IMR-90 (cell line): ENCODE results near the gene TALDO1.

ENCODE experiments used
- BHLHE40 ChIP-seq: fragments of 150-350 bp; IDR thresholded peaks from 2 replicates; pipeline ENCODE4 v1.6.1; 2016; ENCODE audit warnings: mild to moderate bottlenecking, low read depth, low read length
- CEBPB ChIP-seq: IDR thresholded peaks from 2 replicates; pipeline ENCODE4 v1.6.1; 2012; ENCODE audit warnings: low read depth, low read length, improper control_type of control experiment
- CHD1 ChIP-seq: IDR thresholded peaks from 2 replicates; pipeline ENCODE4 v1.6.1; 2012; ENCODE audit warnings: low read depth, low read length, improper control_type of control experiment
- CTCF ChIP-seq: conservative IDR thresholded peaks from 2 replicates; pipeline ENCODE4 v1.5.1; 2012; ENCODE audit warnings: mild to moderate bottlenecking, low read depth, low read length, improper control_type of control experiment
- FOS ChIP-seq: fragments of 150-350 bp; IDR thresholded peaks from 2 replicates; pipeline ENCODE4 v1.6.1; 2016; ENCODE audit warnings: low read depth, low read length
- MAZ ChIP-seq: IDR thresholded peaks from 2 replicates; pipeline ENCODE4 v1.6.1; 2012; ENCODE audit warnings: low read depth, mild to moderate bottlenecking, low read length, improper control_type of control experiment, moderate library complexity, borderline replicate concordance
- MXI1 ChIP-seq: IDR thresholded peaks from 2 replicates; pipeline ENCODE4 v1.6.1; 2012; ENCODE audit warnings: low read depth, mild to moderate bottlenecking, low read length, moderate library complexity, borderline replicate concordance
- POLR2A ChIP-seq: IDR thresholded peaks from 2 replicates; pipeline ENCODE4 v1.6.1; 2012; ENCODE audit warnings: mild to moderate bottlenecking, low read depth, low read length
- RAD21 ChIP-seq: IDR thresholded peaks from 2 replicates; pipeline ENCODE4 v1.6.1; 2012; ENCODE audit warnings: low read length, improper control_type of control experiment
- RCOR1 ChIP-seq: IDR thresholded peaks from 2 replicates; pipeline ENCODE4 v1.6.1; 2012; ENCODE audit warnings: mild to moderate bottlenecking, low read length, improper control_type of control experiment; ENCODE audit not compliant: insufficient replicate concordance
- RFX5 ChIP-seq: IDR thresholded peaks from 2 replicates; pipeline ENCODE4 v1.8.0; 2012; ENCODE audit warnings: low read depth, mild to moderate bottlenecking, low read length, moderate library complexity
- SMC3 ChIP-seq: fragments of 150-350 bp; IDR thresholded peaks from 2 replicates; pipeline ENCODE4 v1.6.1; 2016; ENCODE audit warnings: low read depth, mild to moderate bottlenecking, antibody characterized with exemption, low read length, moderate library complexity
- USF2 ChIP-seq: fragments of 150-350 bp; IDR thresholded peaks from 2 replicates; pipeline ENCODE4 v1.6.1; 2017; ENCODE audit warnings: mild to moderate bottlenecking, antibody characterized with exemption, low read length, low read depth

- no peak for TF ChIP-seq CTCF
- no peak for TF ChIP-seq CHD1
- TF ChIP-seq CEBPB: no peak
- no peak for TF ChIP-seq USF2
- TF ChIP-seq SMC3: no peak
- no peak for TF ChIP-seq POLR2A
- TF ChIP-seq RCOR1: no peak
- no peak for TF ChIP-seq FOS
- TF ChIP-seq RAD21: no peak
- TF ChIP-seq MXI1: no peak
- no peak for TF ChIP-seq MAZ
- no peak for TF ChIP-seq RFX5
- no peak for TF ChIP-seq BHLHE40
Measured at GRCh38 chr11:704781-705645, 42.3 kb upstream of the TALDO1 start.
